Measurements from ENCODE around the gene RGS16. TPM values are rescaled to one million over a fixed set of nuclear protein-coding genes. Genes with fewer than 3 reads are reported as not detected.

Gene RGS16
- total and polyA plus RNA-seq, 8 donors: 1.8 to 19.3 (median 3.3) TPM

GRCh38 chr1:182611326-182611725 is 7.1 kb upstream of the RGS16 start:
- ATAC-seq (no peak), DNase-seq (no peak), FAIRE-seq (no peak)
- Histone ChIP-seq H3K4me3 (no peak overlapping the region), H3K4me1 (peaks cover 3 to 5% (median 3%) of the 10 kb centered on the region in 3 donors), H3K9me3 (no peaks in the 10 kb centered on the region), H3K27ac (no peak overlapping the region), H3K36me3 (no peaks in the 10 kb centered on the region), H3K27me3 (peaks cover 0 to 13% (median 0%) of the 10 kb centered on the region in 4 donors)
- TF ChIP-seq CTCF (IDR thresholded peaks at IDR 0.05): no peak
- intact Hi-C loops (cut with DNase I): no loop called here
- 46 to 64% methylated on average over 1 of the region's 1 CpG for WGBS, 2 donors

- WGBS, 2 donors: 59 to 77% methylated on average over 6 of the region's 6 CpGs
- ATAC-seq (no peak), FAIRE-seq (no peak), DNase-seq (no peak)
- no peaks in the 10 kb centered on the region for H3K36me3 ChIP-seq
- H3K27ac ChIP-seq: no peak overlapping the region
- intact Hi-C loops (cut with DNase I): no loop called here
- no peaks in the 10 kb centered on the region for H3K9me3 ChIP-seq
- peaks cover 0 to under 1% (median 0%) of the 10 kb centered on the region in 3 donors for H3K4me1 ChIP-seq
- no peak for TF ChIP-seq CTCF (IDR thresholded peaks at IDR 0.05)
- no peak overlapping the region for H3K4me3 ChIP-seq
- peaks cover 0 to 13% (median 0%) of the 10 kb centered on the region in 4 donors for H3K27me3 ChIP-seq
Observed at GRCh38 chr1:182610606-182611194, 6.5 kb upstream of the RGS16 start.

- Histone ChIP-seq H3K36me3 (no peaks in the 10 kb centered on the region), H3K4me3 (no peak overlapping the region), H3K9me3 (no peaks in the 10 kb centered on the region), H3K27ac (no peak overlapping the region), H3K4me1 (peaks cover 0 to 3% (median 0%) of the 10 kb centered on the region in 3 donors), H3K27me3 (peaks cover 0 to 9% (median 0%) of the 10 kb centered on the region in 4 donors)
- intact Hi-C loops (cut with DNase I): no loop called here
- 78 to 86% methylated on average over 9 of the region's 9 CpGs for WGBS, 2 donors
- ATAC-seq: no peak
- DNase-seq: no peak
- no peak for TF ChIP-seq CTCF (IDR thresholded peaks at IDR 0.05)
- no peak for FAIRE-seq
Observed at GRCh38 chr1:182608845-182609610, 4.8 kb upstream of the RGS16 start.

- Histone ChIP-seq H3K4me1 (peaks cover 0 to 8% (median 0%) of the 10 kb centered on the region in 3 donors), H3K27ac (no peak overlapping the region), H3K9me3 (no peaks in the 10 kb centered on the region), H3K4me3 (no peak overlapping the region), H3K36me3 (no peaks in the 10 kb centered on the region), H3K27me3 (peaks cover 0 to 1% (median 0%) of the 10 kb centered on the region in 4 donors)
- no peak for FAIRE-seq
- no peak for ATAC-seq
- WGBS, 2 donors: 29 to 90% methylated on average over 2 of the region's 2 CpGs
- intact Hi-C loops (cut with DNase I): no loop called here
- no peak for TF ChIP-seq CTCF (IDR thresholded peaks at IDR 0.05)
- DNase-seq: no peak
Observed at GRCh38 chr1:182608236-182608635, 4.0 kb upstream of the RGS16 start.

GRCh38 chr1:182607566-182607965 is 3.4 kb upstream of the RGS16 start:
- no peak overlapping the region for H3K27ac ChIP-seq
- H3K27me3 ChIP-seq: no peaks in the 10 kb centered on the region
- no peaks in the 10 kb centered on the region for H3K36me3 ChIP-seq
- no peaks in the 10 kb centered on the region for H3K9me3 ChIP-seq
- no peak for TF ChIP-seq CTCF (IDR thresholded peaks at IDR 0.05)
- ATAC-seq: no peak
- intact Hi-C loops (cut with DNase I): no loop called here
- 73 to 74% methylated on average over 1 of the region's 1 CpG for WGBS, 2 donors
- DNase-seq: no peak
- H3K4me3 ChIP-seq: no peak overlapping the region
- H3K4me1 ChIP-seq: peaks cover 0 to 13% (median 0%) of the 10 kb centered on the region in 3 donors
- no peak for FAIRE-seq

All from pancreas (tissue), 10 donors.